ENCODE data around the gene IRX5.

Gene IRX5

DNA sequence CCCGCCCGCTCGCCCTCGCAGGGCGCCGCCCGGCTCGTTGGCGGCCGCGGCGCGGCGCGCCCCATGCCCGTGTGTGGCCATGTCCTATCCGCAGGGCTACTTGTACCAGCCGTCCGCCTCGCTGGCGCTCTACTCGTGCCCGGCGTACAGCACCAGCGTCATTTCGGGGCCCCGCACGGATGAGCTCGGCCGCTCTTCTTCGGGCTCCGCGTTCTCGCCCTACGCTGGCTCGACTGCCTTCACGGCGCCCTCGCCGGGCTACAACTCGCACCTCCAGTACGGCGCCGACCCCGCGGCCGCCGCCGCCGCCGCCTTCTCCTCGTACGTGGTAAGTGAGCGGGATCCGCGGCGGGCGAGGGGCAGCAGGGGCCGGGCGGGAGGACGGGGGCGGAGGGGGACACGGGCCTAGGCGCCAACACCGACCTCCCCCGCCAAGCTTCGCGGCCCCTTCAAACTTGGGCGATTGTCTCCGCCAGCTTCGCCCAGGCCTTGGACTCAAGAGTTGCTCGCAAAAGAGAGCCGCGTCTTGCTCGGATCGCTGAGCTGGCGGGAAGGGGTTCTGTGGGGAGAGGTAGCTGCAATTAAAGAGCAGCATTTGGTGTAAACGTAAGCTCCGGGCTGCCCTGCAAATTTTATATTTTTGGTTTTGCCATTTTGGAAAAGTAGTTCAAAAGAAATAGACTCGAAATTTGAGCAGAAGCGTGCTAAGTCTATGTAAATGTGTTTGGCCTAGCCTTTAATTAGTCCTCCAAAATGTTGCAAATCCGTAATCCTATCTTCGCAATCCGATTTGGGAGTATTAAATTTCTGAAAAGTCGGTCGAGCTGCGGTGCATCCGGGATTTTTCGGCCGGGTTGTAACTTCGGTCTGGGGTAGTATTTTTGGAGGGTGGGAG is 702 bp downstream of the IRX5 start:
- peak; percentile 48 for DNase-seq

DNA sequence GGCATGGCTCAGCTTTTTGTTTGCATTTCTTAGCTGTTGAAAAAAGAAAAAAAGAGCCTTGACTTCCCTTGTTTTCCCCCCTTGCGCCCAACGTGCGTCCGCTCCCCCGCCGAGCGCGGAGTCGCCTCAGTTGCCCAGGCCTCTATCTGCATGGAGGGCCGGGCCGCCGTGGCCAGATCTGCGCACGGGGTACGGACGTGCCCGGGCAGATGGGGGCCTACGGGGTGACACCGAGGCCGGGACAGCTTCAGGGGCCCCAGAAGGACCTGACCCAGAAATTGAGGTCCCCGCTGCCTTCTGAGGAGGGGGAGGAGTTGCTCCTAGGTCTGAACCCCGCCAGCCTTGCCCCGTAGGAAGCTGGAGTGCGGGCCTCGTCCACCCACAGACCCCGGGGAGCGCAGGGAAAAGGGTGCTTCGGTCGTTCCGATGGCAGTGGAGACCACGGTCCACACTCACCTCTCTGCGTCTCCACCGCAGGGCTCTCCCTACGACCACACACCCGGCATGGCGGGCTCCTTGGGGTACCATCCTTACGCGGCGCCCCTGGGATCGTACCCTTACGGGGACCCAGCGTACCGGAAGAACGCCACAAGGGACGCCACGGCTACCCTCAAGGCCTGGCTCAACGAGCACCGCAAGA is 1.5 kb downstream of the IRX5 start:
- DNase-seq, result no peak

DNA sequence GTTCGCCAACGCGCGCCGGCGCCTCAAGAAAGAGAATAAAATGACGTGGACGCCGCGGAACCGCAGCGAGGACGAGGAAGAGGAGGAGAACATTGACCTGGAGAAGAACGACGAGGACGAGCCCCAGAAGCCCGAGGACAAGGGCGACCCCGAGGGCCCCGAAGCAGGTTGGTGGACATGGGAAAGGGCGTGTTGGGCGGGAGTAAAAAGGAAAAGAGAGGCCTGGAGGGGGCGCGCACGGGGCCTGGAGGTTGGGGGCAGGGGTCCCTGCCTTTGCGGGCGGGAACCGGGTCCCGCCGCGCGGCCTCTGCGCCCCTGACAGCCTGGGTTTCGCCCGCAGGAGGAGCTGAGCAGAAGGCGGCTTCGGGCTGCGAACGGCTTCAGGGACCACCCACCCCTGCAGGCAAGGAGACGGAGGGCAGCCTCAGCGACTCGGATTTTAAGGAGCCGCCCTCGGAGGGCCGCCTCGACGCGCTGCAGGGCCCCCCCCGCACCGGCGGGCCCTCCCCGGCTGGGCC is 2.1 kb downstream of the IRX5 start:
- no peak for DNase-seq

DNA sequence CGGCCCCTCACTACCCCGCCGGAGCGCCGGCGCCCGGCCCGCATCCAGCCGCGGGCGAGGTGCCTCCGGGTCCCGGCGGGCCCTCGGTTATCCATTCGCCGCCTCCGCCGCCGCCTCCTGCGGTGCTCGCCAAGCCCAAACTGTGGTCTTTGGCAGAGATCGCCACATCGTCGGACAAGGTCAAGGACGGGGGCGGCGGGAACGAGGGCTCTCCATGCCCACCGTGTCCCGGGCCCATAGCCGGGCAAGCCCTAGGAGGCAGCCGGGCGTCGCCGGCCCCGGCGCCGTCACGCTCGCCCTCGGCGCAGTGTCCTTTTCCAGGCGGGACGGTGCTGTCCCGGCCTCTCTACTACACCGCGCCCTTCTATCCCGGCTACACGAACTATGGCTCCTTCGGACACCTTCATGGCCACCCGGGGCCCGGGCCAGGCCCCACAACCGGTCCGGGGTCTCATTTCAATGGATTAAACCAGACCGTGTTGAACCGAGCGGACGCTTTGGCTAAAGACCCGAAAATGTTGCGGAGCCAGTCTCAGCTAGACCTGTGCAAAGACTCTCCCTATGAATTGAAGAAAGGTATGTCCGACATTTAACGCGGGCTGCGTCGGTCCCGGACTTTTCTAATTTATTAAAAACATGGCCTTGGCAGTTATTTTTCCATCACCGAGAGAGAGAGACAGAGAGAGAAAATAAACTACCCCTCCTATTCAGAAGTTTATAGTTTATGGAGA is 2.8 kb downstream of the IRX5 start:
- no peak for DNase-seq

DNA sequence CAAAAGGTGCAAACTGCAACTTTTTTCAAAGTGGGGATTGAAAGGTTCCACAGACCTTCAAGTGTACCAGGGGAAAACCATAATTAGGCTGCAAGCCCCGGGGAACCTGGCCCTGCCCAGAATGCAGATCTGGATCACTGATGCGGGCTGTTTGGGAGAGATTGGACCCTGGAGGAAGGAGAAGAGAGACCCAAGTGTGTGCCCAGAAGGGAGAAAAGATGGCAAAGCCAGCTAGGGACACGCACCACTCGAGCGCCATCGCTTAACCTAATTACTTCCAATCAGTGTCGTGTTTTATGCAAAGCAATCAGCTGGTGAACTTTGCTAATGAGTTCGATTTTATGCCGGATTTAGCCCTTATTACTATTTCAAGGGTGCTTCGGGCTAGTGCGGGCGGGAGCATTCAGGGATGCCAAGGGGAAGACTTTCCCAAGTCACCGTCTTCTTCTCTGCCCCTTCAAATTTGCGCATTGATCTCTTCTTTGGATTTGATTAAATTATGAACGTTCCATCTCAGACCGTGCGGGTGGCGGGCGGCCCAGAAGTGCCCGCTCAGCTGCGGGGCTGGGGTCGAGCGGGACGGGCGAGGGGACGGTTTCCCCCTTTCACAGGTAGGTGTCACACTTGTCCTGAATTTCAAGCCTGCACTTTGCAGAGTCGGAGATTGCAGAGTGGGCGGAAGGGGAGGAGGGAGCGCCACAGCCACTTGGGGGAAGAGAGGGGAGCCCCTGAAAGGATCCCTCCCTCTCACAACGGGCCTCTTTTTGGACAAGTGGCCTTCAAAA is 4.0 kb downstream of the IRX5 start:
- DNase-seq, result peak; percentile 30

DNA sequence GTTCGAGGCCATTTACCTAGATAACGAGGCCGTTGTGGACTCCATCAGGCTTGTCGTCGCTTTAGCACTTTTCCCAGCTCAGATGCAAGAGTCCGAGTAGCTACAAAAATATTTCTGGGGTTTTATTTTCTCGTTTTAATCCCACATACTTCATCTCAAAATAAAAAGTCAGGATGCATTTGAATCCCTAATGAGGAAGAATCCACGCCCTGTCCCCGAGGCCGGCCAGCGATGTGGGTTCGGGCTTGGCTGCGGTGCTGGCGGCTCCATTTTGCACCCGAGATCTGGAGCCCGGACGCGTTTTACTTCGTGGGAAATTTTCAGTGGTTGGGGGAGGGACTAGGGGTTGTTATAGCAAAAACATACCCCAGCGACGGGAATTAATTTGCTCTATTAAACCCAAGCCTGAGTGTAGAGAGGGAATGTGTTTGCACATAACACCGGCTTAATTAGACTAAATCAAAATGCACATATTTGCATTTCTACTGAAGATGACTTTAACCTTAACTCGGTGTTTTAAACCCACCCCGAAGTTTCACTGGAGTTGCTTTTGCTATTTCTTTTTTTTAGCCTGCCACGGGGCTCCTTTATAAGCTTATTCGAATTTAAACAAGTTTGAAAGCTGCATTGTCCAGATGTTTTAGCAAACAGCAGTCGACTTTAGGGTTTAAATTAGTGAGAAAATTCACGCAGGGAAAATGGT is 4.8 kb downstream of the IRX5 start:
- no peak for DNase-seq

DNA sequence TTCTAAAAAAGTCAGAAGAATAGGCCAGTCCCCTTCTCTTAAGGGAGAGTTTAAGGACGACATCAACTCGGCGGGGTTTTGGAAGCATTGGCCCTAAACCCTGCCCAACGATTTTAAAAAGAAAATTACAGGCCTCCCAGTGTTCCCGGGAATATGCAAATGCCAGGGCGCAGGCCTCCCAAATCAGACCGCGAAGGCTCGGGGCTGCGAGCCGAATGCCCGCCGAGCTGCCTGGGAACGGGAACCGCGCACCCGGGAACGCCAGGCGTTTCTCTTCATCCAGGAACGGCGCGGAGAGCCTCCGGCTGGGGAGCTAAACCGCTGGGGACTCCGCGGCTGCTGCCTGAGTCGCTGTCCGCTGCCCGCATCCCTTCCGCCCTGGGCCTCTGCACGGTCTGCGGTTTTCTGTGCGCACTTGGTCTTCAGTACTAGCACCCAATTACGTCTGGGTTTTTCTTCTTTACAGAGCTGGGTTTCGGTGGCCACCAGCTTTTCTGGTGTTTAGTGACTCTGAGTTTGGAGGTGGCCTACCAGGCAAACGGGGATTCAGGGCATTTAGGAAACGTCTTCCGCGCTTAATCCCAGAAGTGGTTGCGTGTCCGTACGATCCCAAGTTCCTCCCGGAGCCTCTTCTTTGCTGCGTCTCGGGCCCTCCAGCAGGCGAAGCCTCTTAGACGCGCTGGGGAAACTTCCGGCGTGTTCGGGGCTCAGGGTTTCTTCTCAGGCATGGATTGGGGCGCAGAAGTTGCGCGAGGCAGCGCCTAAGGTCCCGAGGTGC is 5.7 kb downstream of the IRX5 start:
- DNase-seq, result peak; percentile 25

DNA sequence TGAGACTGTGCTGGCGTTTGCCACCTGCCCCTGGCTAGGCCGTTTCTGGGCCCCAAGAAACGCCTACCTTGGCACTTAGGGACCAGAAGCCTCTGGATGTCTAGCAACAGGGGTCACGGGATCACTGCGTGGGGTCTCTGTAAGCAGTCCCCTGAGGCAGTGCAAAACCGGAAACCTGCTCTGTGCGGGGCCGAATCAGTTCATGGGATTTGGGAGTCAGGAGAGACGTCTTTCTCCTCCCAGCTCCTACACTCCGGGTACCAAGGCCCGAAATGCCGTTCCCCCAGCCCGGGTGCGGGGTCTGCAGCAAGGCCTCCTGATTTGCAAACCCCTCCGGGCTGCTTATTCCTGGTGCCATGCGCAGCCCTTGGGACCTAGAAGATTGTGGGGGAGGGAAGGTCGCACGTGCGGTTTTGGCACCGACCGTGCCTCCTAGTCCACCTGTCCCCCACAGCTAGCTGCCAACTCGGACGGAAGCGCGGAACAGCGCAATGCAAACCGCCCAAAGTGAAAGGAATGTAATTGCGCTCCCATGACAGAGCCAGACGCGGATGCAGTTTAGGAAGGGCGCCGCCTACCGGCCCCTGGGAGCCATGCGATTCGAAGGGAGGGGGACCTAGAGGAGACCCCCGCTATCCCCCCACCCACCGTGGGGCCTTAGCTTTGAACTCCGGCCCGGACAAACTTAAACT is 6.5 kb downstream of the IRX5 start:
- peak; percentile 49 for DNase-seq

DNA sequence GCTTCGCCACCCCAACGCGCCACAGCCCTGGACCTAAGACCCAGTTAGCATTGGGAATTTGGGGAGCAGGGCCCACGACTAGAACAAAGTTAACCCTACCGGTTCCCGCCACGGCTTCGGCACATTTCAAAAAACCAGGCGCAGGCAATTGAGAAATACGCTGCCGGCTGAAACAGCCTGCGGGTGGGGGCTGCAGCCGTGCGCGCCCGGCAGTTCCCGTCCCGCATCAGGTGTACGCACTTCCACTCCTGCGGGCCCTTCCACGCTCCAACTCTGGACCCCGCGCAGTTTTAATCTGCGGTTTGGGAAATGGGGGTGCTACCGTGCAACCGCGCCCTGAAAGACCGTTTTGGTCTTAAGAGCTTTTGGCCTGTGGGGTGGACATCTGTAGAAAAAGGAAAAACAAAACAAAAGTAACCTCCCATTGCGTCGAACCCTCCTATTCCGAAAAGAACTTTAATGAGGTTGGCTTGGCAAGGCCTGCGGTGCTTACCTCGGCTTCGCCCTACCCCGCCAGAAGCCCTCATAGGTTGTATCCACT is 7.1 kb downstream of the IRX5 start:
- peak; percentile 23 for DNase-seq

DNA sequence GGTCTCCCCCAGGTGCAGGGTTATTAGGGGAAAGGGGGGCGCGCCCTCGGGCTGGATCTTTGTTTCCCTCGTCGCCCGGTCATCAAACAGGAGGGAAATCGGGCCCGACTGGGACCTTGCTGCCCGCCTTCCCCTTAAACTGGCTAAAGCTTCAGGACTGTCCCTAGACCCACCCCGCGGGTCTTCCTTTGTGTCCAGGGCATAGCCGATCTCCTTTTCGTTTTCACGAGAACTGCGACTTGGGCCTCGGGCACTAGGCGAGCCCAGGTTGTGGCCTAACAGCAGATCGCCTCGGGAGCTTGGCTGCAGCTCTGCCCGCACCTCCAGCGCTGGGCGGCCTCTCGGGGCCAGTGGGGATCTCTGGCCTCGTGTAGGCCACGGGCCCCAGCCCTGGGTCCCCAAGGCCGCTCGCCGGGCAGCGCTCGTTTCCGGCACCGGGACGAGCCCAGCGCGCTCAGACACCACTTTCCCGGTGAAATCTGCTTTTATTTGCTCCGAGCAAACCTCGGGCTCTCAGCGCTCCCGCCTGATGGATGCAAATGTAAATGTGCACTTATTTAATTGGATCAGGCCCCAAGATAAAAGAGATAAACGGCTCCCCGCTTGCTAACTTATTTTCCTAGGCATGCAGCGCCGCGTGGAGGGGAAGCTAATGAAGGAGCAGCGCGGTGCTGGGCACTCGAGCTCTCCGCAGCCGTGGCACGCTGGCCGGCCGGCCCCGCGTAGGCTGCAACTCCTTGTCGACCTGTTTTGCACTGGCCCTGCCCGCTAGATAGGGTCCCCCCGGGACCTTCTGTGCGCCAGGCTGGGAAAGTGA is 7.8 kb downstream of the IRX5 start:
- DNase-seq, result peak; percentile 35

DNA sequence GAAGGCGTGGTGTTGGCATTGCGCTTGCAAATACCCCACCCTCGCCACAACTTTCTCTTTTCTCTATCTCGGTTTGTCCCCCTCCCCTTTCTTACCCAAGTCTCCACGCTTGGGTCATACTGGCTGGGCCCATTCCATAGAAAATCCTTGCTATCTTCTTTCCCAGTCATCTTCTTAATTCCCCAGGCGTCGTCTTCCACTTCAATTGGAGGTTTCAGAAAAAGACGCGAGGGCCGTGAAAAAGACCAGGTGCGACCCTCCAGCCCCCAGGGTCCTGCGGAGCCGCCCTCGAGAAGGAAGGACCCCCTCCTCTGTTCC is 8.3 kb downstream of the IRX5 start:
- DNase-seq, result no peak

DNA sequence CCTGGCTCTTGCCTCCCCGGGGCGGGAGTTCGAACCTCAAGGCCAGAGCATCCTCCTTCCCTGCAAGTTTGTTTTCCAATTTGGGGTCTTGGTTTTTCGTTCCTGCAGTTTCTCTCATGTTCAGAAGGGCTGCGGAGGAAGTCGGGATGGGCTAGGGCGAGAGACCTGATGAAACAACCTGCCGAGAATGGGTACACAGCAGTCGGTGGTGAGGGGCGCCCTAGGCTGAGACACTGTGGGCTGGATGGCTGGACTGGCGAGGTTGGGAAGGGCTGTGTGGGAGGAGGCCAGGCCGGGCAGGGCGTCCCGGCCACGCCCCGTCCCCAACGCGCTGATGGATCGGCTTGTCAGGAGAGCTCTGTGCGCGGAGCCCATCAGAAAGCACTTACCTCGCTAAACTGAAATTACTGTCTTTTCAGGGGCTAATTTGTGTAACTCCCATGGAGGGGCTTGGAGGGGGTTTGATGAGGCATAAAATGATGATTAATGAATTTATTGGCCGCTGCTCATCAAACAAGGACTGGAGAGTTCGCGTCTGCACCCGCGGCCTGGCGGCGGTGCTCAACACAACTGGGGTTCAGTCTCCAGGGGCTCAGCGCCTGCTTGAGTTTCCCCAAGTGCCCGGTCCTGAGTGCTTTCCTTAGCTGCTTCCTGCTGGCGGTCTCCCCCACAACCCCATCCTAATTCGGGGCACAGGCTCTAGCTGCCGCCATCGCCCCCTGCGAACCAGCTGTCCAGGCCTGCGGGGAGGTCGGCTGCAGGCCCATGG is 9.0 kb downstream of the IRX5 start:
- DNase-seq, result no peak

DNA sequence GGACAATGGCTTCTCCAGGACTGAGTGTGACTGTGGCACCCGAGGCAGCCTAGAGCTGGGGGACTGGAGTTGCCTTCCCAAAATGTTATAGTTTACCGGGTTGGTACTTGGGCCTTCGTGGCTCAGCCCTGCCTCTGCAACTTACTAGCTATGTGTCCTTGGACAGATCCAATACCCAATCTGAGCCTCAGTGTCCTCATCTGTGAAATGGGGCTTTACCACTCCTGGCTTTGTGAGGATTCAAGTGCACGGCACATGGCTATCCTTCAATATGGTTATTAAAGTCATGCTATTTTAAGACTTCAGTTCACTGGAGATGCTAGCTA is 9.6 kb downstream of the IRX5 start:
- no peak for DNase-seq

DNA sequence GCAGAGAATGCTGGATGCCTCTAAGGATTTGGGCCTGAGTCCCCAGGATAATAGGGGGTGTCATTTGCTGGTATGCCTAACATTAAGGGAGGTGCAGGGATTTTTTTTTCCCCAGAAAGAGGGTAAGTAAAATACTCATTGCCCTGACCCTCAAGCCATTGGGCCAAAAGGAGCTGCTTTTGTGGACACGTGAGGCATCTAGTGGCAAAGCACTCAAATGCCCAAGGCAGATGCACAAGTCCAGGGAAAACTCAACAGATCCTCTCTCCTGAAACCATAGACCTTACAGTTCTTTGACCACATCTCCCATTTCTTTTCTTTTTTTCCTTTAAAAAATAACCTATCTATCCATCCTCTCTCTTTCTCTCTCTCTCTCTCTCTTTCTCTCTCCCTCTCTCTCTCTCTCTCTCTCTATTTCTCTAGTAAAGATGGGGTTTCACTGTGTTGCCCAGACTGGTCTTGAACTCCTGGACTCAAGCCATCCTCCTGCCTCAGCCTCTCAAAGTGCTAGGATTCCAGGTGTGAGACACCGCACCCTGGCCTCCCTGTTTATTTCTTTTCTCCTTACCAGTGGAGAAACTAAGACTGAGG is 11.8 kb downstream of the IRX5 start:
- DNase-seq, result no peak

DNA sequence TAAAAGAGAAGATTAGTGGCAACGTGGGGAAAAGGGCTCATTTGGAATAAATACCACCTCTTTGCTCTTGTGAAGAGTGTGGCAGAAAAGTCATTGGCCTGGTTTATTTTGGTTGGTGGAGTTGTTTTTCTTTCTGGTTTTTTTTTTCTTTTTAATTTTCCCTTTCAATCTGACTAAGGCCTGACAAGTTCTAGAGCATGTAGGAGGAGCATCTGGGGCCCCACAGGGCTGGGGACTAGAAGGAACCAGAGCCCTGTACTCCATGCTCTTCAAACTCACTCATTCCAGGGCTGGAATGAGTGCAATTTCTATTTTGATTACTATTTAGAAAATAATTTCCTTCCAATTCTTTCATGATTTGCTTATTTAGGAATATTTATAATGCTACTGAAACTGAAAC is 13.3 kb downstream of the IRX5 start:
- DNase-seq, result no peak

DNA sequence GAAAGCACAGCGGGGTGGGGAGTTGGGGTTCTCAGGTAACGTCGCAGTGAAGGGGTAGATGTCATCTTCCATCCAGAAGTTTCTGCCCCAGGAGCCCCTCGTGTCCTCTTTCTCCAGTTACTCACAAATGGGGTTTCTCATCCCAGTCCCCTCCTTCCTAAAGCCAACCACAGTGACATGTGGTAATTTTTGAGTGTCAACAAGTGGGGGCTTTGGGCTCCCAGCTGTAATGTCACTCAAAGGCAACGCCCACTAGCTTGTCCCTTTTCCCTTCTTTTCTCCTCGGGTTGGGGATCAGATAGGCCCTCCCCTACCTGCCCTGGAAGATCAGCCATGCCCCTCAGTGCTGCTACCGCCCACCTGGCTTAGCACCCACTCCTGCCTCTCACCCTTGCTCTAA is 14.4 kb downstream of the IRX5 start:
- no peak for DNase-seq

DNA sequence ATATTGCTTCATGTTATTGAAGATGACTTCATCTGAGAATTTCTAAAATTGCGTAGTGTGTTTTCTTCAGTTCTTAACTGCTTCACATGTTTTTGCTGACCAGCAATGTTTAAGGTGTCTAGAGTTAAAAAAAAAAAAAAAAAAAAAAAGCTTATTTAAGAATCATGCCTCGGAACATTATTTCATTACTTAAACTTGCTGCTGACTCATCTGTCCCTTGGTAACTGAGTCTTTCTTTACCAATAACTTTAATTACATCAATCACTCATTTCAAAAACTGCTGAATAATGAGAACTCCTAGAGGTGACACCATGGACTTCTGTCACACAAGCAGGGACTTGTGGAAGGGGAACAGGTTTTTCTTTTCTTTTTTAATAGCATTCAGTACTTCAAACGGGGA is 16.2 kb downstream of the IRX5 start:
- no peak for DNase-seq

DNA sequence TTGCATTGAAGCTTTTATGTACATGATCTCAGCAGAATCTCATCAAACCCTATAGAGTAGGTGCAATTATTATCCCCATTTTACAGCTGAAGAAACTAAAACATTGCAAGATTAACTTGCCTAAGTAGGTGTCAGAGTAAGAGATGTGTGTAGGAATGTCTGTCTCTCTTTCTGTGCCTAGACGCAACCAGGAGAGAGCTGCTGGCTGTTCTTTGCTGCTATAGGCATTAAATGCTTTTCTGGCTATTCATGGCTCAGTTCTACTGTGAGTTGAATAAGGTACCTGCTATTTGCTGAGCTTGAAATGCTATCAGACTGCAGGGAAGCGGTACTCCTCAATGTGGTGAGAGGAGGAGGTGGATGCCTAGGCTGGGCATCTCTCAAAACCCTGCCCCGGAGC is 17.0 kb downstream of the IRX5 start:
- DNase-seq, result no peak

DNA sequence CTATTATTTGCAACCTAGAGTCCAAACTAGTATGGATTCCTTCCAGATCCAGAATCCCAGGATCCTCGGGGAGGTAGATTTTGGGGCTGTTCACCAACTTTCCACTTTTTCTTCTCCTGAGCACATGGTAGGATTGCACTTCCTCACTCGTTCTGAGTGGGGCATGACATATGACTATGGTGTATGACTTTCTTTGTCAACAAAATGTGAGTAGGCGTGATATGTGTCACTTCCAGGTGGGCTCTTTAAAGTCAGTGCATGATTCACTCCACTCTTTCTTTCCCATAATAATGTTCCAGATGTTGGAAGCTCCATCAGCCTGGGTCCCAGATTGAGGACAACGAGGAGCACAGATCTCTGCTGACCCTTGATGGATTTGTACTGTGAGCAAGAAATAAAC is 21.5 kb downstream of the IRX5 start:
- no peak for DNase-seq

Measured in hematopoietic multipotent progenitor cell treated with erythropoietin and hydrocortisone succinate and interleukin-3 and kit ligand, for 4 days (in vitro differentiated cells).